ENCODE results near the gene KLHL5. TPM values are rescaled to one million over a fixed set of nuclear protein-coding genes. Genes with fewer than 3 reads are reported as not detected.

The KLHL5 gene
- total RNA-seq, 1 donor from 2014 or later: 30.4 TPM

Other genes starting within 250 kb of the KLHL5 start
- gene TLR6, start 205.4 kb upstream of the KLHL5 start, total RNA-seq: 1.5 TPM
- 52.6 TPM for gene FAM114A1, start 194.4 kb upstream of the KLHL5 start, total RNA-seq
- gene TMEM156, start 29.8 kb upstream of the KLHL5 start, total RNA-seq: 0.55 TPM
- 24.9 TPM for gene WDR19, start 120.3 kb downstream of the KLHL5 start, total RNA-seq

All from left lobe of liver (tissue), 1 donor.